ENCODE data around the gene ANXA10. TPM values are rescaled to one million over a fixed set of nuclear protein-coding genes. Genes with fewer than 3 reads are reported as not detected.

Gene ANXA10
- total and polyA plus RNA-seq, 2 of the 8 experiments (the other 6 are each of a cell fraction or from before 2014, with no cell fraction given): not detected

- DNase-seq (ENCODE audit: low read depth in 1 of 2, low spot score in 2 of 2) (no peak), FAIRE-seq (no peak)
- no peak overlapping the region for H3K4ac ChIP-seq (replicated peaks; ENCODE audit: insufficient read length, low read depth, low read length)
- H2BK15ac ChIP-seq (ENCODE audit: low read length): no peak overlapping the region
- no peak overlapping the region for H4K91ac ChIP-seq (replicated peaks; ENCODE audit: insufficient read length, low read length)
- H3K56ac ChIP-seq (replicated peaks; ENCODE audit: insufficient read length, low read depth, low read length): no peak overlapping the region
- H4K5ac ChIP-seq (ENCODE audit: insufficient read length, low read depth, low read length): no peak overlapping the region
- ChIA-PET POLR2A (ENCODE audit: partially characterized antibody) (no interaction called here), CTCF (ENCODE audit: partially characterized antibody) (no interaction called here)
- TF ChIP-seq JUN (IDR thresholded peaks at IDR 0.05; ENCODE audit: low read depth, low read length): no peak
- no peak for TF ChIP-seq YY1 (IDR thresholded peaks at IDR 0.05; ENCODE audit: low read depth, low read length)
- TF ChIP-seq SAP30 (IDR thresholded peaks at IDR 0.05; ENCODE audit: insufficient read depth, insufficient replicate concordance, low read length): no peak
- TF ChIP-seq ATF2 (IDR thresholded peaks at IDR 0.05; ENCODE audit: low read length): no peak
- no peak for TF ChIP-seq TAF1 (IDR thresholded peaks at IDR 0.05; ENCODE audit: low read depth, low read length)
- no peaks in the 10 kb centered on the region for H4K20me1 ChIP-seq (replicated peaks in 1 of 2; ENCODE audit: control insufficient read depth in 1 of 2, insufficient read depth in 2 of 2, low read length in 2 of 2)
- no peak overlapping the region for H3K4me2 ChIP-seq (ENCODE audit: insufficient read depth in 1 of 2, low read depth in 2 of 2, low read length in 2 of 2)
- no peak overlapping the region for H2BK12ac ChIP-seq (ENCODE audit: low read depth, low read length)
- H4K8ac ChIP-seq (ENCODE audit: extremely low read depth, insufficient read depth, low read length): no peak overlapping the region
- no peak overlapping the region for H2AK5ac ChIP-seq (ENCODE audit: low read depth, low read length)
- no peaks in the 10 kb centered on the region for H3K36me3 ChIP-seq (ENCODE audit: control insufficient read depth in 2 of 4, insufficient read depth in 4 of 4, low read length in 3 of 4)
- peaks cover 24 to 29% of the 10 kb centered on the region in 2 experiments for H3K9me3 ChIP-seq (ENCODE audit: insufficient read depth in 2 of 2, low read depth in 1 of 2, low read length in 1 of 2)
- no peak overlapping the region for H2BK120ac ChIP-seq (replicated peaks; ENCODE audit: low read depth, low read length)
- no peaks in the 10 kb centered on the region for H3K79me1 ChIP-seq (ENCODE audit: low read depth, low read length)
- no peak overlapping the region for H3K23ac ChIP-seq (ENCODE audit: insufficient read length)
- no peak overlapping the region for H3K18ac ChIP-seq (ENCODE audit: extremely low read depth, low read length)
- no peak overlapping the region for H3K4me3 ChIP-seq (ENCODE audit: extremely low read depth in 1 of 4, insufficient read depth in 2 of 4, low read depth in 3 of 4, low read length in 4 of 4)
- 88% methylated on average over 3 of the region's 3 CpGs; no CpG with 5 or more reads in 1 of the 2 experiments for WGBS, 2 experiments (ENCODE audit: extremely low coverage in 1 of 2, insufficient coverage in 1 of 2, insufficient read length in 1 of 2, insufficient replicate concordance in 2 of 2, low coverage in 1 of 2, low lambda C conversion rate in 2 of 2, missing lambda C conversion rate in 1 of 2)
- H2BK5ac ChIP-seq (ENCODE audit: low read depth, low read length): no peak overlapping the region
- no peak overlapping the region for H2AFZ ChIP-seq (ENCODE audit: low read length)
- no peak overlapping the region for H3K14ac ChIP-seq (ENCODE audit: insufficient read length)
- H3K9ac ChIP-seq (replicated peaks in 1 of 4; ENCODE audit: extremely low read depth in 1 of 4, low read depth in 3 of 4, low read length in 3 of 4): no peak overlapping the region
- no peaks in the 10 kb centered on the region for H3K27me3 ChIP-seq (replicated peaks in 1 of 4; ENCODE audit: control insufficient read depth in 3 of 4, extremely low read depth in 1 of 4, insufficient read depth in 3 of 4, low read length in 3 of 4)
- H3K23me2 ChIP-seq (ENCODE audit: low read depth, low read length): no peaks in the 10 kb centered on the region
- no peak overlapping the region for H3K27ac ChIP-seq (ENCODE audit: low read depth, low read length)
- H2BK20ac ChIP-seq (ENCODE audit: low read length): no peak overlapping the region
- no peaks in the 10 kb centered on the region for H3K79me2 ChIP-seq (ENCODE audit: control insufficient read depth in 1 of 2, insufficient read depth in 2 of 2, low read length in 2 of 2)
- H3K4me1 ChIP-seq (replicated peaks in 1 of 4; ENCODE audit: control insufficient read depth in 3 of 4, insufficient read depth in 4 of 4, low read length in 3 of 4): no peaks in the 10 kb centered on the region
Observed at GRCh38 chr4:168200685-168201084, 108.3 kb downstream of the ANXA10 start.

All from H1 (cell line).